ENCODE data around the gene CRYBA1.
"Not testable (repeated sequence)": the region's sequence is repeated elsewhere in the genome, so short reads cannot be mapped to it uniquely, and the experiment has no call there.

Gene CRYBA1

GRCh38 chr17:29246628-29247027 lies at the start of gene CRYBA1:
CRYBA1 (plus strand) TSS chr17:29246859; CDS start chr17:29246864, 5 bp downstream.
- no peak for TF ChIP-seq CTCF (IDR thresholded peaks at IDR 0.05)
- H3K4me3 ChIP-seq (ENCODE audit: low read depth, low read length), result no peak within 1 kb of the TSS

GRCh38 chr17:29197516-29198272 lies 49.0 kb upstream of the CRYBA1 start:
- Histone ChIP-seq H3K36me3 (ENCODE audit: control insufficient read depth, insufficient read depth, low read length) (no peaks in the 10 kb centered on the region), H3K9ac (no peak overlapping the region), H3K9me3 (ENCODE audit: control insufficient read depth, low read length) (no peaks in the 10 kb centered on the region), H3K27me3 (ENCODE audit: control insufficient read depth, insufficient read depth, low read length) (no peaks in the 10 kb centered on the region), H3K79me2 (no peaks in the 10 kb centered on the region), H2AFZ (no peak overlapping the region), H3K4me1 (no peaks in the 10 kb centered on the region), H3K4me3 (ENCODE audit: low read depth, low read length) (no peak overlapping the region), H3K27ac (no peak overlapping the region), H3K4me2 (ENCODE audit: low read length) (no peak overlapping the region)
- TF ChIP-seq CTCF (IDR thresholded peaks at IDR 0.05), result no peak

More at GRCh38 chr17:29246628-29247027, at the start of gene CRYBA1:
- no peak within 1 kb of the TSS for H3K4me2 ChIP-seq (ENCODE audit: low read length)
- no peaks in the 10 kb centered on the region for H3K4me1 ChIP-seq
- no peaks in the 10 kb centered on the region for H3K27me3 ChIP-seq (ENCODE audit: control insufficient read depth, insufficient read depth, low read length)
- H3K27ac ChIP-seq, result no peak within 1 kb of the TSS
- H3K9ac ChIP-seq, result no peak within 1 kb of the TSS
- no peaks in the 10 kb centered on the region for H3K36me3 ChIP-seq (ENCODE audit: control insufficient read depth, insufficient read depth, low read length)
- no peaks in the 10 kb centered on the region for H3K79me2 ChIP-seq
- H3K9me3 ChIP-seq (ENCODE audit: control insufficient read depth, low read length), result no peaks in the 10 kb centered on the region
- H2AFZ ChIP-seq, result no peak within 1 kb of the TSS

GRCh38 chr17:29204068-29204804 lies 42.4 kb upstream of the CRYBA1 start:
- not testable (repeated sequence) for H3K36me3 ChIP-seq (ENCODE audit: control insufficient read depth, insufficient read depth, low read length); H2AFZ ChIP-seq; H3K27me3 ChIP-seq (ENCODE audit: control insufficient read depth, insufficient read depth, low read length); H3K9me3 ChIP-seq (ENCODE audit: control insufficient read depth, low read length); H3K4me2 ChIP-seq (ENCODE audit: low read length); H3K27ac ChIP-seq; H3K4me3 ChIP-seq (ENCODE audit: low read depth, low read length); H3K9ac ChIP-seq; H3K79me2 ChIP-seq; H3K4me1 ChIP-seq

GRCh38 chr17:29205047-29205446 lies 41.6 kb upstream of the CRYBA1 start:
- Histone ChIP-seq H3K4me3 (ENCODE audit: low read depth, low read length) (no peak overlapping the region), H3K4me2 (ENCODE audit: low read length) (no peak overlapping the region), H3K4me1 (no peaks in the 10 kb centered on the region), H2AFZ (peak overlapping the region; percentile 47), H3K79me2 (no peaks in the 10 kb centered on the region), H3K27me3 (ENCODE audit: control insufficient read depth, insufficient read depth, low read length) (no peaks in the 10 kb centered on the region), H3K9me3 (ENCODE audit: control insufficient read depth, low read length) (no peaks in the 10 kb centered on the region), H3K27ac (no peak overlapping the region), H3K36me3 (ENCODE audit: control insufficient read depth, insufficient read depth, low read length) (no peaks in the 10 kb centered on the region), H3K9ac (no peak overlapping the region)
- TF ChIP-seq CTCF (IDR thresholded peaks at IDR 0.05), result no peak

GRCh38 chr17:29207975-29208374 lies 38.7 kb upstream of the CRYBA1 start:
- no peaks in the 10 kb centered on the region for H3K27me3 ChIP-seq (ENCODE audit: control insufficient read depth, insufficient read depth, low read length)
- no peaks in the 10 kb centered on the region for H3K79me2 ChIP-seq

More at GRCh38 chr17:29207975-29208374, 38.7 kb upstream of the CRYBA1 start:
- no peak overlapping the region for H2AFZ ChIP-seq
- no peaks in the 10 kb centered on the region for H3K9me3 ChIP-seq (ENCODE audit: control insufficient read depth, low read length)
- no peak overlapping the region for H3K9ac ChIP-seq
- H3K36me3 ChIP-seq (ENCODE audit: control insufficient read depth, insufficient read depth, low read length), result no peaks in the 10 kb centered on the region
- no peaks in the 10 kb centered on the region for H3K4me1 ChIP-seq
- no peak for TF ChIP-seq CTCF (IDR thresholded peaks at IDR 0.05)
- no peak overlapping the region for H3K4me2 ChIP-seq (ENCODE audit: low read length)
- no peak overlapping the region for H3K27ac ChIP-seq
- H3K4me3 ChIP-seq (ENCODE audit: low read depth, low read length), result no peak overlapping the region
